ENCODE results near the gene ARF3.

- TF ChIP-seq EZH2 (IDR thresholded peaks at IDR 0.05; ENCODE audit: insufficient read depth, poor library complexity, severe bottlenecking): no peak
- TF ChIP-seq EZH2phosphoT487 (IDR thresholded peaks at IDR 0.05; ENCODE audit: insufficient read depth, low read depth): no peak
These were observed 36.5 kb upstream of the ARF3 start for GRCh38 chr12:48993787-48994186.

All from GM23248 (cell line).